ENCODE measurements around the gene CATSPERB.
"Not testable (repeated sequence)": the region's sequence is repeated elsewhere in the genome, so short reads cannot be mapped to it uniquely, and the experiment has no call there.

Gene CATSPERB

GRCh38 chr14:91731986-91732385, at the start of gene CATSPERB:
TSS of gene CATSPERB (minus strand) at chr14:91732086. CDS start at chr14:91729479, 2,607 bp downstream.
- no peak for DNase-seq

- DNase-seq: no peak
These were observed 48.6 kb upstream of the CATSPERB start for GRCh38 chr14:91780452-91780851.

GRCh38 chr14:91778217-91778616, 46.3 kb upstream of the CATSPERB start:
- no peak for DNase-seq

GRCh38 chr14:91774140-91775096, 42.5 kb upstream of the CATSPERB start:
- no peak for DNase-seq

GRCh38 chr14:91770185-91770584, 38.3 kb upstream of the CATSPERB start:
- no peak for DNase-seq

GRCh38 chr14:91755570-91756295, 23.8 kb upstream of the CATSPERB start:
- DNase-seq: no peak

- no peak for DNase-seq
These were observed 22.9 kb upstream of the CATSPERB start for GRCh38 chr14:91754819-91755218.

- no peak for DNase-seq
These were observed 22.3 kb upstream of the CATSPERB start for GRCh38 chr14:91754185-91754584.

GRCh38 chr14:91753501-91754128, 21.7 kb upstream of the CATSPERB start:
- DNase-seq: no peak

GRCh38 chr14:91752961-91753360, 21.1 kb upstream of the CATSPERB start:
- DNase-seq: no peak

GRCh38 chr14:91751719-91752118, 19.8 kb upstream of the CATSPERB start:
- DNase-seq: no peak

GRCh38 chr14:91750634-91751198, 18.8 kb upstream of the CATSPERB start:
- no peak for DNase-seq

- DNase-seq: no peak
These were observed 18.0 kb upstream of the CATSPERB start for GRCh38 chr14:91749868-91750267.

GRCh38 chr14:91748049-91748448, 16.2 kb upstream of the CATSPERB start:
- no peak for DNase-seq

GRCh38 chr14:91745344-91745743, 13.5 kb upstream of the CATSPERB start:
- DNase-seq: no peak

- DNase-seq: no peak
These were observed 12.2 kb upstream of the CATSPERB start for GRCh38 chr14:91744068-91744480.

GRCh38 chr14:91743305-91743653, 11.4 kb upstream of the CATSPERB start:
- DNase-seq: no peak

GRCh38 chr14:91742621-91743304, 10.9 kb upstream of the CATSPERB start:
- no peak for DNase-seq

- DNase-seq: not testable (repeated sequence)
These were observed 8.0 kb upstream of the CATSPERB start for GRCh38 chr14:91739867-91740266.

GRCh38 chr14:91737619-91738018, 5.7 kb upstream of the CATSPERB start:
- no peak for DNase-seq

- no peak for DNase-seq
These were observed 1.1 kb upstream of the CATSPERB start for GRCh38 chr14:91732859-91733477.

- DNase-seq: no peak
These were observed 553 bp upstream of the CATSPERB start for GRCh38 chr14:91732439-91732838.
